Activated T-helper 1 cell treated with anti-CD3 and anti-CD28 coated beads, Interleukin-2, amount 50 U/mL, for 16 hours (primary cell): Measurements from ENCODE around the gene LGALS4.
A peak's percentile ranks its signal among the peaks of the same experiment; 100 is the strongest.
"Not testable (repeated sequence)": the region's sequence is repeated elsewhere in the genome, so short reads cannot be mapped to it uniquely, and the experiment has no call there.

Source experiments
- DNase-seq, 2 donors: peaks; one replicate each; pipeline ENCODE4 v3.0.0-alpha.2; 2020; ENCODE audit warnings: low read depth in 1 of 2, low spot score in 1 of 2

Gene LGALS4, protein sequence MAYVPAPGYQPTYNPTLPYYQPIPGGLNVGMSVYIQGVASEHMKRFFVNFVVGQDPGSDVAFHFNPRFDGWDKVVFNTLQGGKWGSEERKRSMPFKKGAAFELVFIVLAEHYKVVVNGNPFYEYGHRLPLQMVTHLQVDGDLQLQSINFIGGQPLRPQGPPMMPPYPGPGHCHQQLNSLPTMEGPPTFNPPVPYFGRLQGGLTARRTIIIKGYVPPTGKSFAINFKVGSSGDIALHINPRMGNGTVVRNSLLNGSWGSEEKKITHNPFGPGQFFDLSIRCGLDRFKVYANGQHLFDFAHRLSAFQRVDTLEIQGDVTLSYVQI

DNA sequence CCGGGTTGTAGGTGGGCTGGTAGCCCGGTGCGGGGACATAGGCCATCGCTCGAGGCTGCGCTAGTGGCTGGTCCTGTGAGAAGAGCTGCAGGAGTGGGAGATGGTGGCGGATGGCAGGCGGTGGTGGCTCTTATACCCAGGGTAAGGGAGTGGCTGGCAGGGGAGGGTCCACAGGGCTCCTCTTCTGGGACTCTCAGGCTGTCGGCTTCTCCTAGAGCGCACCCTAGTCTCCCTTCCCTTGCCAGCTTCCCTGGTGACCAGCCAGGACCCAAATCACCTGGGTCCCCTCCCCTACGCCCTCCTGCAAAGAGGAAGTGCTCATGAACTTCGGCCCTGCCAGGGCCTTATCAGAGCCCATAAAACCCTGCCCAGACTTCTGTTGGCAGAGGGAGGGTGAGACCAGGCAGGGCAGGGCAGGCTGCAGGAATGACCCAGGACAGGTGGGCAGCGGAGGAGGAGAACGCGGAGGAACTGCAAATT lies at the start of gene LGALS4:
LGALS4 (minus strand) TSS at position 105 of the 480 bp plus-strand sequence; CDS start at position 46, 59 bp downstream.
- no peak for DNase-seq

DNA sequence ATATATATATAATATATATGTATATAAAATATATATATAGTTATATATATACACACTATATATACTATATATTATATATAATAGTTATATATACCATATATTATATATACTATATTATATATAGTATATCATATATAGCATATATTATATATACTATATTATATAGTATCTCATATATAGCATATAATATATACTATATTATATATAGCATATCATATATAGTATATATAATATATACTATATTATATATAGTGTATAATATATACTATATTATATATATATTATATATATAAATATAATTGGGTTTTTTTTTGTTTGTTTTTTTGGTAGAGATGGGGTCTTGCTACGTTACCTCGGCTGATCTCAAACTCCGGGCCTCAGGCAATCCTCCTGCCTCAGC lies 48.6 kb upstream of the LGALS4 start:
- DNase-seq = no peak

DNA sequence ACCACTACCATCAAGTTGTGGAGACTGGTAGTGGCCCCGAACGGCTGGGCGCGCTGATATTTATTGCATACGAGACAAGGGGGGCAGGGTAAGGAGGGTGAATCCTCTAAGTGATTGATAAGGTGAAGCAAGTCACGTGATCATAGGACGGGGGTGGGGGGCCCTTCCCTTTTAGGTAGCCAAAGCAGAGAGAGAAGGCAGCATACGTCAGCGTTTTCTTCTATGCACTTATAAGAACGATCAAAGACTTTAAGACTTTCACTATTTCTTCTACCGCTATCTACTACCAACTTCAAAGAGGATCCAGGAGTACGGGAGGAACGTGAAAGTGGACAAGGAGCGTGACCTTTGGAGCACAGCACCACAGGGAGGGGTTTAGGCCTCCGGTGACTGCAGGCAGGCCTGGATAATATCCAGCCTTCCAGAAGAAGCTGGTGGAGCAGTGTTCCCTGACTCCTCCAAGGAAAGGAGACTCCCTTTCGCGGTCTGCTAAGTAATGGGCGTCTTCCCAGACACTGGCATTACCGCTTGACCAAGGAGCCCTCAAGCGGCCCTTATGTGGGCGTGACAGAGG lies 47.0 kb upstream of the LGALS4 start:
- not testable (repeated sequence) for DNase-seq

DNA sequence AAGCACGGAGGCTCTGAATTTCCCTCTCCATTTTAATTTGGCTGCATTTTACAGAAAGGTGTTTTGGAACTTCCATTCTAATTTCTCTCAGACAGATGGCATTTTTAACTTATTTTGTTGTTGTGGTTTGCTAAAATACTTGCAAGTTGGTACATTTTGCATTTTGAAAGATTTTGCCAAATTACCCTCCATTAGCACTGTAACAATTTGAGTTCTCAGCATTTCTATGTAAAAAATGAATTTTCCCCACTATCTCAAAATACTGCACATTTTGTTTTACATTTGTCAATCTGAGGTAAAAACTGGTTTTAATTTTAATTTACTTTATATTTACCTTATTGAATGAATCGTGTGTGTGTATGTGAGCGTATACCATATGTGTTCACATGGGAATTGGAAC lies 44.1 kb upstream of the LGALS4 start:
- DNase-seq = no peak

DNA sequence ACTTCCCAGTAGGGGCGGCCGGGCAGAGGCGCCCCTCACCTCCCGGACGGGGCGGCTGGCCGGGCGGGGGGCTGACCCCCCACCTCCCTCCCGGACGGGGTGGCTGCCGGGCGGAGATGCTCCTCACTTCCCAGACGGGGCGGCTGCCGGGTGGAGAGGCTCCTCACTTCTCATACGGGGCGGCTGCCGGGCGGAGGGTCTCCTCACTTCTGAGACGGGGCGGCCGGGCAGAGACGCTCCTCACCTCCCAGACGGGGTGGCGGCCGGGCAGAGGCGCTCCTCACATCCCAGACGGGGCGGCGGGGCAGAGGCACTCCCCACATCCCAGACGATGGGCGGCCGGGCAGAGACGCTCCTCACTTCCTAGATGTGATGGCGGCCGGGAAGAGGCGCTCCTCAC lies 43.0 kb upstream of the LGALS4 start:
- DNase-seq = not testable (repeated sequence)

DNA sequence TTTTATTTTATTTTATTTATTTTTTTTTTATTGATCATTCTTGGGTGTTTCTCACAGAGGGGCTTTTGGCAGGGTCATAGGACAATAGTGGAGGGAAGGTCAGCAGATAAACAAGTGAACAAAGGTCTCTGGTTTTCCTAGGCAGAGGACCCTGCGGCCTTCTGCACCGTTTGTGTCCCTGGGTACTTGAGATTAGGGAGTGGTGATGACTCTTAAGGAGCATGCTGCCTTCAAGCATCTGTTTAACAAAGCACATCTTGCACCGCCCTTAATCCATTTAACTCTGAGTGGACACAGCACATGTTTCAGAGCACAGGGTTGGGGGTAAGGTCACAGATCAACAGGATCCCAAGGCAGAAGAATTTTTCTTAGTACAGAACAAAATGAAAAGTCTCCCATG lies 42.2 kb upstream of the LGALS4 start:
- DNase-seq = not testable (repeated sequence)

DNA sequence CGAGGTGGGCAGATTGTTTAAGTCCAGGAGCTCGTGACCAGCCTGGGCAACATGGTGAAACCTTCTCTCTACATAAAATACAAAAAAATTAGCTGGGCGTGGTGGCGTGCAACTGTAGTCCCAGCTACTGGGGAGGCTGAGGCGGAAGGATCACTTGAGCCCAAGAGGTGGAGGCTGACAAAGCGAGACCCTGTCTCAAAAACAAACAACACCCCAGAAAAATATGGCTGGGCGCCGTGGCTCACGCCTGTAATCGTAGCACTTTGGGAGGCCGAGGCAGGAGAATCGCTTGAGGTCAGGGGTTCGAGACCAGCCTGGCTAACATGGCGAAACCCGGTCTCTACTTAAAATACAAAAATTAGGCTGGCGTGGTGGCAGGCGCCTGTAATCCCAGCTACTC lies 40.5 kb upstream of the LGALS4 start:
- no peak for DNase-seq

DNA sequence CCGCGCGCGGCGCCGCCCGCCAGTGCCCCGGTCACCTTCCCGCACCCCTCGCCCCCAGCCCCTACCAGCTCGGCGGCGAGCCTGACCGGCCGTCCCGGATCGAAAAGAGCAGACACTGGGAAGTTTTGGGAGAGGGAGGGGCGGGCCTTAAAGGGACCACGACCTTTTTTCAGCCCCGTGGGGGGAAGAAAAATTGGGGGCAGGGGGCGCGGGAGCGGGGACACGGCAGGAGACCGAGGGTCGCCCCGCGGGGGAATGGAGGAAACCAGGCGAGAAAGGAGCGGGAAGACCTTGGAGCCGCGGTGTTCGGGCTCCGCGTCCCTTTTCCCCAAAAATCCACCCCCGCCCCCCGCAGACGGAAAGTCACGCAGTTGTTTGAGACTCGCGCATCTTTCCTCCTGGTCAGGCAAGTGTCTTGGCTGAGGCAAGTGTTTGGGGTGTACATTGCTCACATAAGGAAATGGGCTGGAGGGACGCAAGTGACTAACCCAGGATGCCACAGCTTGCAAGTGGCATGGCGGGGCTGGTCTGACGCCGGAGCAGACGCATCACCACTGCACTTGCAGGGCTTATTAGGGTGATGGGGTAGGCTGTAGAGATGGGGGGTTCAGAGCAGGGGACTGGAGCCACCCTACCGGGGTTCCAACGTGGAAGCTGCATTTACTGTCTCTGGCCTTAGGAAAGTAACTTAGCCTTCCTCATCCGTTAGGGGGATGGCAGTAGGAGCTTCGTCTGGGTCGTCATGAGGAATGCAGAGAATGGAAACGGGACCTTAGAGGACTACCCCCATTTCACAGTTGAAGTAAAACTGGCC lies 39.7 kb upstream of the LGALS4 start:
- peak in 1 of 2 donors; percentile 47 for DNase-seq

DNA sequence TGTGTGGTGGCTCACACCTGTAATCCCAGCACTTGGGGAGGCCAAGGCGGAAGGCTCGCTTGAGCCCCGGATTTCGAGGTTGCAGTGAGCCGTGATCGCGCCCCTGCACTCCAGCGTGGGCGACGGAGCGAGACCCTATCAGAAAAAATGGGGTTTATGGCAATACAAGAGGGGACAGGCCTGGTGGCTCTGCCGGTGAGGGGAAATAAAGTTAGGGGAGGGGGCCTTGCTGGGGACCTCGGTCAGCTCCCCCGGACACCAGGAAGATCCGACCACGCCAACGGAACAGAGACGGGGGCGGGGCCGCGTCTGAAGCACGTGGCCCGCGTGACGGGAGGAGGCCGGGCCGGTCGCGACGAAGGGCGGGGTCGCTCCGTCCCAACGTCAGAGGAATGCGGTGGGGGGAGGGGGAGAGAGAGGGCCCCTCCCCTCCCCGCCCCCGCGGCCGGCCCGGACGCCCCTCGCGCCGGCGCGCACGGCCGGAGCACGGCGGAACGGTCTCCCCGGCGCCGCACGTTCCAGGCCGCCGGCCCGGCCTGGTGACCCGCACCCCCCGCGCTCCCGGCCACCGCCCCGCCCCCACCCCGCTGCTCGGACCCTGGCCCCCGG lies 39.0 kb upstream of the LGALS4 start:
- peak; percentile 75 to 83 for DNase-seq

DNA sequence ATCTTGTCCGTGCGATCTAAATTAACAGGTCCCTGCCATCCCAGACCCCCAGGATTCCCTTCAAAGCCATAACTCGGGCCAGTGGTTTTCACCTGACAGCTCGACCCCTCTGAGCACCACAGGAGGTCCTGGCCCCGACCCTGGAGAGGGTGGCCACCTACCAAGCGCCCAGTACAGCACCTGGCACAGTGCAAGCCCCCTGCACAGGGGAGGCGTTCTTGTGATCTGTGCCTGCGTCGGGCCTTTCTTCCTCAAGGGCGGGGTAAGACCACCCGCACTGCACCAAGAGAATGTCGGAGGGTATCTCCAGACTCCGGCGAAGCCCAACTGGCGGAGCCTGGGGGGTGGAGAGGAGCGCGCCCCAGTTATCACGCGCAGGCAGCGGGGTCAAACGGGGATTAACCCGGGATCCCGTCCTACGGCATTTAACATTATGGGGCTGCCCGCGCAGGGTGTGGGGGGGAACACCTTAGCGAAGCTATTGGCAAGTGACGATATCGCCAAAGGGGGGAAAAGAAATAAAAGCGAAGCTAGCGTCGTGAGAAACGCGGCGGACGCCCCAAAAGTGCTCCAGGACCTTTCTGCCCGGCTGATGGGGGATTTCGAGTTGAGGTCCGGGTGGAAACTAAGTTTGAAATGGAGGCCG lies 38.4 kb upstream of the LGALS4 start:
- peak in 1 of 2 donors; percentile 23 for DNase-seq

DNA sequence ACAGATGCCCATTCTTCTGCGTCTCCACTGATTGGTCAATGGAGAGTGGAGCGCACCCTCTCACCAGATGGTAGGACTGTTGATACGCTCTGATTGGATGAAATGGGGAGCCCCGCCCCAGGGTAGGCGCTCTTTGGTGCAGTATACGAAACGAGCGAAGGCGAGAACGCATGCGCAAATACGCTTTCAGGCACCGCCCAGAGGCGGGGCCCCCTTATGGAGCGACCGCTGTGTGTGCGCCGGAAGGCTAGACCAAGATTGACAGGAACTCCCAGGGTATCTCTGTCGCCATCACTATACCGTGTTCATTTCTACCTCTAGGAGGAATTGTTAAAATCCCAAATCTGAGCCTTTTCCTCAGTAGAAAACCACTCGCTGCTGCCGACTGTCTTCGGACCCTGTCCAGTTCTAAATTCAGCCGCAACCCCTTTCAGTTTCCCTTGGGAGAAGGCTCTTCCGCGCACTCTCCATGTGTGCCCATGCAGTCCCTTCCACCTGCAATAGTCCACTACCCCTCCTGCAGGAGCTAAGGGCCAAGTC lies 37.8 kb upstream of the LGALS4 start:
- DNase-seq = peak; percentile 14 to 97

DNA sequence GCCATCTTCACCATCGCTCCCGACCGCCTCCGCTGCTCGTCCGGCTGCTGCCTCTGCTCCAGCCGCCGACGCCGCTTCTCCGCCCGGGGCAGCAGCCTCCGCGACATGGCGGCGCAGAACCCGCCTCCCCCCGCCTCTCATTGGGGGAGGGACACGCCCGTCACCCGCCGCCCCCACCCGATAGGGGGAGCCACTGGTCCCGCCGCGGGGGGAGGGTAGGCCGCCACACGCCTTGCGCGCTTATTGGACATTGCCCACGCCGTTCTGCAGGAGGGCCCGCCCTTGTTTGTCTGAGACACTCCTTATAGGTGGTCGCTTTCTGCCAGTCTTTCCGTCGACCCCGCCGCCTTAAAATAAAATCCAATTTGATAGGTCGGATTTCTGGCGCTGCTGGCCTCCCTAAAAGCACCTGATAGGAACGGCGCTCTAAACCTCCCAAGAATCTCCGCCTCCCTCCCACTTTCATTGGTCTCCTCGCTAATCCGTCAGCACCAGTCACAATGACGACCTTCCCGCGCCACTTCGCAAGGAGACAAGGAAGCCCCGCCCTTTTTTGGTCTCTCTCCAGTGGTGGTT lies 37.2 kb upstream of the LGALS4 start, which contains the start of gene HNRNPL:
HNRNPL (minus strand) TSS at position 127 of the 576 bp plus-strand sequence; CDS start at position 107, 20 bp downstream.
- peak; percentile 97 to 99 for DNase-seq

DNA sequence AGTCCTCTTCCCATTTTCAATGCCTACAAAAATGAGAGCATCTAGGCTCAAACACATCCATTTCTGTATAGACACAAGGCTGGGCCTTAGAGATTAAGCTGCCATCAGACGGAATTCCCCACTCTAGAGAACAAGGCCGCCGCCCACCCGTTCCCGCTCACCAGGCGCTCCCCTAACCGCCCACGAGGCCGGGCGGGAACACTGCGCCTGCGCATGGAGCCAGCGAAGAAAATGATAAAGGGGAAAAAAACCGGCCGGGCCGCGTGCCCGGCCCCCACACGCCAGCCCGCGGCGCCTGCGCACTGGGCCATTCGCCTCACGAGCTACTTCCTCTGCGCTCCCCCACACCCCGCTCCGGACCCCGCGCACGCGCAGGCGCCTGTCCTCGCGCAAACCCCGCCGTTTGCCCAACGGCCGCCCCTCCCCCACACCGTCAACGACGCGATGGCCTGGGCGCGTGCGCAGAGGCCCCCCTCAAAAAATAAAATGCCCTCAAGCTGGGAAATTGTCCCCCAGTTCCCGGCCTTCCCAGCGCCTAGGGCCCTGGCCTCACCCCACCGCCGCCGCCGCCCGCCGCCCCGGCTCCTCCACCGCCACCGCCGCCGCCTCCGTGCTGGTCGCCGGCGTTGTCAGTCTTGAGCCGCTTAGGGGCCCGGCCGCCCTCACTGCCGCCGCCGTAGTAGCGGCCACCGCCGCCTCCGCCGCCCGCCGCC lies 36.6 kb upstream of the LGALS4 start:
- DNase-seq = peak; percentile 96 to 99

DNA sequence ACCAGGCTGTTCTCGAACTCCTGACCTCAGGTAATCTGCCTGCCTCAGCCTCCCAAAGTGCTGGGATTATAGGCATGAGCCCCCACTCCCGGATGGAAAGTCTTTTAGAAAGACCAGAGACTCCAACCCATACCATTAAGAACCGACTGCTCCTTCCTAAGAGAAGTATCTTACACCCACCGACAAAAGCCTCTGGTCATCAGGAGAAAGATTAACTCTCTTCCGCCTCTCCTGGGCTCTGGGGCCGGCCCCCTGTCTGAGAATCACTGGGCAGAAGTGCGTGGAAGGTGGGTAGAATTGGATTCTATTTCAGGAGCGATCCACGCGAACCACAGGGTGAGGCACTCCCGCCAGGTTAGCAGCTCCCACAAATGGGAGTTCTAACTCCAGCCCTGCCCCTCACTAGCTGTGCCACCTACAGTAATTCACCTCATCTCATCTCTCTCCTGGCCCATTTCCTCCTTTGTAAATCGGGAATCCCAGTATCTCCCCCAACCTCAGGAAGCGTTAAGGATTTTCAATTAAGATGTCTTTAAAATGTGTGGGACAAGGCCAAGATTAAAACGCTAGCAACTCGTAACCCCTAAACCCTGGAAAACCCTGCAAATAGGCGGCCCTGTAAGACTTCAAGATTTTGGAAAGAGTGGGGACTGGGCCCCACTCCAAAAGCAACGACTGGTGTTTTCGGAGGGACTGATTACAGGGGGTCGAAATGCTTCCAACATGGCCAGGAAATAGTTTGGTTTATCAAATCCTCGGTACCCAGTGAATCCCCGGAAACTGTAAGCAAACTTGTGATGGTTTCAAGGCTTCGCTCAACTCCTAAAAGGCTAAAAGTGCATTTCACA lies 35.8 kb upstream of the LGALS4 start:
- no peak for DNase-seq

DNA sequence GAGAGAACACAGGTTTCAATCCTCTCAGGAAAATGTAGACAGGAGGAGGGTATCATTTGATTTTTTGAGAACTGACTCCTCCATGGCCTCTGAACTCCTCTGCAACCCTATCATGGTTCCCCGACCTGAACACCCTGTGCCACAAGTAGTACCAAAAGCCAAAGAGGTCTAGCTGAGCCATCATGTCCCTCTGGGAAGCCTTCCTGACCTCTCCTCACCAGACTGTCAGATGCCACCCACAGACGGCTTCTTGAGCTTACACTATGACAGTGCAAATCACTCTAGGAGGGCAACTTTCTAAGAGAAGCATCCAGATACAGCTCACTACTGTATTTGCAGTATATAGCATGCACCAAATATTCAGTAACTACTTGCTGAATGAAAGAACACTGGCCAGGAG lies 33.4 kb upstream of the LGALS4 start:
- no peak for DNase-seq

DNA sequence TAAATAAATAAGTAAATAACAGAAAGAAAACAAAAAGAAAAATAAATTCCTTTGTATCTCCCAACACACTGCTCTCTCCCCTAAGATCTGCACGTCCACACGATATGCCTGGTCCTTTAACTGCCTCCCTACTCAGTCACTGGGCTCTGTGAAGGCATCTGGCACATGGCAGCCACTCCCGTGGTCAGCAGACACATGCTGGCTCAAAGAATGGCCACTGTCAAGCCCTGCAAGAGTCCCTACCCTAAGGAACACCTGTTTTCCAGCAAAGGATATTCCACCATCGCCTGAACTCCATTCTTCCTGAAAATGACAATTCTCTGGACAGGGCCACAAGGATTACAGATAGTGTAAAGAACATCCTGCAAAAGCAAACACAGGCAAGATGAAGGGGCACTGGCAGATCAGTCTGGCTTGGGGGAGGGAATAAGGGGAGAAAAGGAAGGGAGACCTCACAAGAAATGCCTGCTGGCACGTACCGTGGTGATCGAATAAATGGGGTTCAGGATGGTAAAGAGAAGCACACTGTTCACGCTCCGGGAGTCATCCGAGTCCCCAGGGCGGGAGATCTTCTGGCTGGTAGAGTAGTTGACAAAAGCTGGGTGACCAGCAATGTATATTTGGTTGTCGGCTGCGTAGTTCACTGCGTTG lies 32.8 kb upstream of the LGALS4 start:
- DNase-seq = no peak

DNA sequence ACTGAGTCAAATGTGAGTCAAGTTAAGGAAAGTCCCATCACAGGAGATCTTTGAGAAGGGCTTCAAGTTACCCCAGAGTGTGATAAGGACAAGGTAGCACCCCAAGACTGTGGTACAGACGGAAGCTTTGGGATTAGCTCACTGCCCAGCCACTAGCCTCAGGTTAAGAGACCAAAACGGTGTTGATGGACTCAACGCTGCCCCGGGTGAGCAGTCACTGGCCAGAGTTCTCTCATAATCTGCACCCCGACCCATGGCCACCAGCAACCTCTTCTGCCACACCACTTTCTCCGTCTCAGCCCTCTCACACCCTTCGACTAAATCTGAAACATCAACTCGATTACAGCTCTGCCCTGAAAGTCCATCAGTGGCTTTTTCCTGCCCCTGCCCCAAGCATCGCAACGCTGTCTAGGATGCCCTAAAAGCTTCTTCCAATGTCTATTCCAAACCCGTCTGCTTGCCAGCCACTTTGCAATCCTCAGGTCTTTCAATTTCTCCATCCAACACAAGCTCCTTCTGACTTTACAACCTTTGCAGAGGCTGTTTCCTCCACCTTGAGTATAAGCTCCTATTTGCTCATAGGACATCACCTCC lies 31.4 kb upstream of the LGALS4 start:
- no peak for DNase-seq
